ENCODE results near the gene SLC26A9.

SLC26A9 gene

GRCh38 chr1:205945069-205945468 is 1.8 kb upstream of the SLC26A9 start:
- DNase-seq: no peak

DNA sequence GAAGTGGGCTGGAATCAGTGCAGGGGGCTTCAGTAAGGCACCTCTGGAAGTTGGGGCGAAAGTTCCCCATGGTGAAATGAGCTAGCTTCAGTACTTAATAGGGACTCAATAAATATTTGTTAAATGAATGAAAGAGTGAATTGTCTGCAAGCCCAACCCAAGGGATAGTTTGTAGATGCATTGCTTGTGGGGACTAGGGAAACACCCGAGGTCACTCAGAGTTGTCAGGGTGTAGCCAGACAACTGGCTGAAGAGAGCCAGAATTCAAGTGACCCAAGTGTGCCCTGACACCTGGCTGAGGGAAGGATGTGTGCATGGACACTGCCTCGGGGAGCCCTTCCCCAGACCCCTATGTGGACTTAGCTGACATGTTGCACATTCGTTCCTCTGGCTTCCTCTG is 1.3 kb upstream of the SLC26A9 start:
- no peak for DNase-seq

DNA sequence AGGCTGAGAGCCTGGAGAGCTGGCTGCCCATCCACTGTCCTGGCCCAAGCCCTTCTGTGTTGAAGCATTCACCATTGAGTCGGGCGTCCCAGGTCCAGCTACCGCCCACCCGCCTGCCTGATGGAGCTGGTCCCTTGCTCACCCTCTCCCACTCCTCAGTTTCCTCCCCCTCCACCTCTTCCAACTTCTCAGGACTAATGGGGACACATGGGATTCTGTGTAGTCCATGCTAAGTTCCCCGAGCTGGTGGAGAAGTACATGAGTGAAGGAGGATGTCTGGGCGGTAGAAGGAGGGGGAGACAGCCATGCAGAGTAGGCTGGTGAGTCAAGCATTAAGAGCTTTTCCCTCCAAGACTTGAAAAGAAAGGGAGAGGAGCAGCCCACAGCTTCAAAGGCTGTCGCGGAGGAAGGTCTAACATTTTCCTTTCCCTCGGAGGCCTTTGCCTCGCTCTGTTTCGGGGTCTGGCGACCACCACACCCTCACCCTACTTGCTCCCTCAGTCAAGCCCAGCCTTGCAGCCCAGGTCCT is 561 bp downstream of the SLC26A9 start:
- no peak for DNase-seq

DNA sequence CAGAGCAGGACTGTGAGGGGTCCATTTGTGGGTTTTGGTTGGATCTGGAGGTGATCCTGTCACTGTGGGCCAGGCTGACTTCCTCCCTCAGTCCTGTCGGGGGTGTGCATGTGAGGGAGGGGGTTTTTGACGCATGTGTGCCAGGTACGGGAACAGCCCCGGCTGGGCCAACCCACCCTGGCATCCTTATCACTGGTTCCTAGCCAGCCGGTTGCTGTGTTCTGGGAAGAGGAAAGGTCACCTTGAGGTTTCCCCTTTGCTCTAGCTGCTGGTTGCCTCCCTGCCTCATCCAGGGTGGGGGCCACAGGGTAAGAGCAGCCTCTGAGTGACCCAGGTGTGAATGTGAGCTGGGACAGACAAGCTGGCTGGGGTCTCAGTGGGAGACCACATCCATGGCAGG is 2.5 kb downstream of the SLC26A9 start:
- no peak for DNase-seq

GRCh38 chr1:205939690-205940330 is 3.4 kb downstream of the SLC26A9 start:
- peak; percentile 91 for DNase-seq

DNA sequence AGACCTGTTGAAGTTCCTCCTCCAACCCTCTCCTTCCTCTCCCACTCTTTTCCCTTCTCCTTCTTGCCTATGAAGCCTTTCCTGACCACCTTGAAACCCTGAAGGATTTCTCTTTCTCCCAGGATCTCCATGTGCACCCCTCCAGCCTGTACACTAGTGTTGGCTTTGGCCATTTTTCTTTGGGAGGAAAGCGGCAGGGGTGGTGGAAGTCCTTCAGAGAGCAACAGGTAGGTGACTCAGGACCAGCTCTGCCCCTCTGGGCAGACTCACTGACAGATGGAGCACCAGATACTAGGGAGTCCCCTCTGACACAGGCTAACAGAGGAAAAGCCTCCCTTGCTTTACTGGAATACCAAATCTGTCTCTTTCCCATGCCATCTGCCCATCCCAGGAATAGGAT is 4.6 kb downstream of the SLC26A9 start:
- no peak for DNase-seq

DNA sequence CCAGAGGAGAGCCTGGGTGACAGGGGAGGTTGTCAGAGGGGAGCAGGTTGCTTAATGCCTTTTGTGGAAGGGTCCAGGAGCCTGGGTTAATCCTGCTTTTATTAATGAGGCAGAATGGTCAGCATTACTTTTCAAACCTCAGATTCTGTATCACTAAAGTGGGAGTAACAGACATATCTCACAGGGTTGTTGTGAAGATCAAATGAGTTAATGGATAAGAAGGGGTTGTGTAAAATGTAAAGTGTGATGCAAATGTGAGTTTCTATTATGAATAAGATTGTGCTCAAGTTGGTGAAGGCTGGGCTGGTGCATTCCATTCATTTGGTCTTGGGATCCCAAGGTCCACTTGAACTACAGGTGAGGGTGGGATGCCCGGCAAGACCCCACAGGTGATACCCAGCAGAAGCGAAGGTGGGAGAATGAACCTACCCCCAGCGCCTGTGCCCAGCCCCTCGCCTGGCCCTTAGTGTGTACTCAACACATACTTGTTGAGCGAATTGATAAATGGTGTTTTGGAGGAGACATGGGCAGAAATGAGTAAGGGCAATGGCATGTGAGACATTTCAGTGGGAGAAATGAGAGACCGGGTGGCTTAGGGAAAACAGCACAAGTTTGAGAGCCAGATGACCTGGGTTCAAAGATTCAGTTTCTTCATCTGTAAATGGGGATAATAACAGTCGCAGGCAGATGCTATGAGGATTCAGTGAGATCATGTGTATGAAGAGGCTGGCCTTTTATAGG is 6.2 kb downstream of the SLC26A9 start:
- no peak for DNase-seq

GRCh38 chr1:205936311-205936710 is 6.9 kb downstream of the SLC26A9 start:
- no peak for DNase-seq

GRCh38 chr1:205935869-205936268 is 7.4 kb downstream of the SLC26A9 start:
- no peak for DNase-seq

- peak; percentile 69 for DNase-seq
Observed at GRCh38 chr1:205934788-205935187, 8.5 kb downstream of the SLC26A9 start.

DNA sequence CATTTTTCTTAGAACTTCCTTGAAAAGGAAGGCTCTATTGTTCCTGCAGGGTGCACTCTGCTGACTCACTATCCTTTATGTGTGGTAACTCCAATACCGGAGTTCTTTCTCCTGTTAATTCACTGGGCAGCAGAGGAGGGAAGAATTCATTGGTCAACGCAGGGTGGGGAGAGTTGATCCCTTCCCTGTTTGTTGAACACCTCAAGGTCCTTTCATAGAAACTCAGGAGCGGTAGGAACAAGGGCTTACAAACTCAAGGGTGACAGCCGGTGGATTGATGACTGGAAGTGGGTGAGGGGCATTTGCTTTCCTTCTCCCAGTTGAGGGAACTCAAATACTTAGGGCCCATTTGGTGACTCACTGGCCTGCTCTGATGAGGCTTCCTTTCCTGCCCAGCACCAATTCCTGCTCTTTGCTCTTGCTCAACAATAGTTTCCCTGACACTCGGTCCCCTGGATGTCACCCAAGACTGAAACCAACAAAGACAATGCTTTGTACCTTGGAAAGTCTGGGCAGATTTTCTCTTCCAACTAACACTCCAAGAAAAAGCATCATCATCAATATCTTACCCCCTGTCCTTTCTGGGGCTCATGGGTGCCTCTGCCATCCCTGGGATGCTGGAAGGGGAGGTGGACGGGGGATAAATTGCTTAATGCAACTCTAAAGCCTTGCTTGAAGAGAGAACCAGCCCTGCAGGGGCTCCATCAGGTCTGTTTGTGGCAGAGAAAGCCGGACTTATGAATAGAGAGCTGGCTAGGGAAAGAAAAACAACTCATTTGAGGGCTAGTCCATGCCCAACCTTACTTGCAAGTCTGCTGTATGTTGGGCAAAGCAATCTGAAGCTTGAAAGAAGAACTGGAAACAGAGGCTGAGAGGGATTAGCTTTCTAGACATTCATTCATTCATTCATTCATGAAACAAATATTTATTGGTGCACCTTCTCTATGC is 9.3 kb downstream of the SLC26A9 start:
- no peak for DNase-seq

- DNase-seq: no peak
Observed at GRCh38 chr1:205932776-205933175, 10.5 kb downstream of the SLC26A9 start.

- no peak for DNase-seq
Observed at GRCh38 chr1:205930799-205931281, 12.4 kb downstream of the SLC26A9 start.

GRCh38 chr1:205930195-205930577 is 13.1 kb downstream of the SLC26A9 start:
- DNase-seq: no peak

DNA sequence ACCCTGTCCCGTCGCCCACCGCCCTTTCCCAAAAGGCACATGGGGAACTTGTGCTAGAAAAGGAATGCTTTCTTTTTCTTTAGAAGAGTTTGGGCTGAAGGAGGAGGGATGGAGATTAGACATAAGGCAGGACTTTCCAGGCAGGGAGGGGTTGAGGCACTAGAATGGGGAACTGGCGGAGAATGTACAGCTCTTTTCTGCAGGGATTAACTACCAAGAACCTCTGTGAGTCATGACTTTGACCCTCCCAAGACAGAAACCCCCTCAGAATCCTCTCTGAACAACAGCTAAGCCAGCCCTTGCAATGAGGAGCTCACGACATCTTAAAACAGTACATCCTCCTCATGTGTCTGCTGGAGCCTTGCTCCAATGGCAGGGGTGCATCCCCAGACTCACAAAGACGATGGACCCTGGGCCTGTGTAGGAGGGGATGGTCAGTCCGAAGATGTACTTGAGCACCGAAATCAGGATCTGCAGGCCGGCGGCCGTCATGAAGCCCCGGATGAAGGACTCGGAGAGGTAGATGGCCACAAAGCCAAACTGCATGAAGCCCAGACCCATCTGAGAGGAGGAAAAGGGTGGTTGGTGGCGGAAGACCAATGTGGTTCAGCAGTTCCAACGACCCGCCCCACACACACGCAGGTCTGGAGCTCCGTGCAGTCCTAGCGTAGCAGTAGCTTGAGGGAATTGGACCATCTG is 13.6 kb downstream of the SLC26A9 start:
- DNase-seq: no peak

DNA sequence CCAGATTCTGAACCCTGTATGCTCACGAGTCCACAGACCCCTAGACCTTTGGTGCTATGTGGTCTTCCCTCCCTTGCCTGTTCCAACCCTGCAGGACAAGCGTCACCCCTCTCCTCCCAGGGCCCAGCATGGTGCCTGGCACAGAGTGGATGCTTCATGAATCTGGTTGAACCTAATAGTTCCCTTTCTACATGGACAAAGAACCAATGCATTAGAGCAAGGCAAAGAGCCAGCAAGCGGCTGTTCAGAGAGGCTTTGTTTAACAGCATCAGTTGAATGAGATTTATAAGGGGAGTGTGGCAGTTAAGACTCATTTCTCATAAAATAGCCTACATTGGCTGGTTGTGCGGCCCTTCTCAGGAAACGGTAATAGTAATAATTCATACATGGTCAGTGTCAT is 14.9 kb downstream of the SLC26A9 start:
- DNase-seq: no peak

DNA sequence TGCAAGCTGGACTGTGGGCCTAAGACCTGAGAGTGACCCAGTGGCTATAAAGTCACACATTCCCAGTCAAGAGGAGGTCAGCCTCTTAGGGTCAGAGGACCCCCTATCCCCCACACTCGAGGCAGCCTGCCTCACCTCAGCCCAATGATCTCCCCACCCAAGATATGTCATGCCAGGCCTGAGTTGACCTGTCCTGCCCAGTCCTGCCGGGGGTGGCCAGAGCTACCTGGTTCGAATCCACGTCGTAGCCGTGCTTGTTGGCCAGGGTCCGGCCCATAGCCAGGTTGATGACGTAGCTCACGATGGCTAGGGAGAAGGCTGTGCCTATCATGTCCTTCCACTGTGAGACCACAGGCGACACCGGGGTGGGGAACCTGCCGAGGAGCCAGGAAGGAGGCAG is 15.6 kb downstream of the SLC26A9 start:
- DNase-seq: no peak

DNA sequence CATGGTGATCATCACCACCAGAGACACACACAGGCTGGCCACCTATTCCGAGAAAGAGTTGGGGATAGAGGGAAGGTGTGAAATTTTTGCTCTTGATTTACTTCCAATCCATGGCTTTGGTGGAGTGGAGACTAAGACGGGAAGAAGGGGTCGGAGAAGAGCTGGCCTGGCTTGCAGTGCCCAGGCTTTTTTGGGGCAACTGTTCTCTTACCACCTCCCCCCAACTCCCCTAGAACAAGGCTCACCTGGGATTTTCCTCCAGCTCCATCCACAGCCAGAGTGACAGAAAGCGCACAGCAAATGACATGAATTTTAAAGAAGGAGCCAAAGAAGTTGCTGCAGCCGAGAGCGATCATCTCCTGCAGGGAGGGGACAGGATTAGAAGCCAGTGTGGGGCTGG is 16.0 kb downstream of the SLC26A9 start:
- DNase-seq: no peak

DNA sequence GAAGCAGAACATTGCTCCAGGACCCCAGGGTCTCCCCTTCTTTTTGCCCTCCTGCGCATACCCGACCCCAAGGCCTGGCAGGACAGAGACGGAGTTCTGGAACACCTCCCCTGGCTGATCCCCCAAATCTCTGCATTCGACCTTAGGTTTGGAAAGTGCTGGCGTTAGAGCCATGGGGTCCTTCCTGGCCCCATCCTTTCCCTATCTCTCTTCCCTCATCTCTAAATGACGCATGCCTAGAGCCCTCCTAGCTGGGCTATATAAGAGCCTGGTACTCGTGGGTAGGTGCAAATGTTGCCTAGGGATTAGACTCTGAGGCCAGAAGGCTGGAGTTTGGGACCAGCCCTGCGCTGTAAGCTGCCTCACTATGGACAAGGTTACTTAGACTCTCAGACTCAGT is 16.6 kb downstream of the SLC26A9 start:
- no peak for DNase-seq

GRCh38 chr1:205926213-205926612 is 17.0 kb downstream of the SLC26A9 start:
- DNase-seq: no peak

DNA sequence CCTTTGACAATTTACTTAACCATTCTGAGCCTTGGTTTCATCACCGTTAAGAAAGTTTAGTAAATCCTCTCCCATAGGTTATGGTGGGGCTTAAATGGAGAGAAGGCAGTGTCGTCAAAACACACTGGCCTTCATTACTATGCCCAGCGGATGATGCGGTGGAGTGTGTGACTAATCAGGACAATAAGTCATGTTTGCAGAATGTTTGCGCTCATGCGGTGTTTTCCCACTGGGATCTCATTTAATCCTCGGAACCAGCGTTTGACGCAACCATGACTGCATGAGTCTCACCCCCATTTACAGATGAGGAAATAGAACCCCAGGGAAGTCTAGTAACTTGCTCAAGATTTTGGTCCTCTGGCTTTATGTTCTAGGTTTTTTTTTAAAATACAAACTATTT is 17.5 kb downstream of the SLC26A9 start:
- no peak for DNase-seq

DNA sequence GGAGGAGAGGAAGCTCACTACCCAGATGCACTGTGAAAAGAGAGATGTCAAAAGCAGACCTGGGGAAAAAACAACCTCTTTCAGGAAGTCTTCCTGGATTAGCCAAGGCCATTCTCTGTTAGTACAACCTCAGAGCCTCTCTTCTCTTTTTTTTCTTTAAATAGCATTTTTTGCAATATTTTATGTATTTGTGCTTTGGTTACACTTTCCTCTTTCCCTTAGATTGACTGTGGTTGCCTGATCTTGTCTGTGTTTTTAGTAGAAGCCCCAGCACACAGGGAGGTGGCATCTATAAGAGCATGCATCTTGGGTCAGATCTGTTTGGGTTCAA is 18.8 kb downstream of the SLC26A9 start:
- no peak for DNase-seq
